GM20000 (cell line): ENCODE data around the gene SMAD4.

Experiments
- DNase-seq: peaks from one replicate; pipeline ENCODE4 v3.0.0; 2012; ENCODE audit warnings: low spot score
- TF ChIP-seq, protein P1 (sequence below): IDR thresholded peaks from 2 replicates; pipeline ENCODE4 v1.5.1; 2012; ENCODE audit warnings: mild to moderate bottlenecking, control low read depth; ENCODE audit errors: extremely low read depth, missing control alignments

SMAD4 gene

DNA sequence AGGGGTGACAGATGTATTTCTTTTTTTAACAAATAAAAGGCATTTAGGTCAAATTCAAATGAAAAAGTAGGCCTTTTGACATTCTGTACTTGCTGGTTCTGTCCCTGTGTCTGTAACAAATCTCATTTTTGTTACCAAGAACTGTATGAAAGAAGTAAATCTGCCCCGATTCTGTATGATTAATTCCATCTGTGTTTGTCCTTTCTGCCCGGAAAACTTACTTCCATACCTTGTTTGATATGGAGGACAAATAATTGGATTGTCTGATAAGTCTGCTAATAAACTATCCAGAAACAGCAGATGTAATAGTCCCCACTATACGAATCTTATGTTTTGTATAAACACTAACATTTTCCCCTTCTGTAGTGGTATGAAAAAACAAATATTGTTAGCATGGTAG lies 97.7 kb downstream of the SMAD4 start:
- DNase-seq = no peak
- TF ChIP-seq, protein P1, sequence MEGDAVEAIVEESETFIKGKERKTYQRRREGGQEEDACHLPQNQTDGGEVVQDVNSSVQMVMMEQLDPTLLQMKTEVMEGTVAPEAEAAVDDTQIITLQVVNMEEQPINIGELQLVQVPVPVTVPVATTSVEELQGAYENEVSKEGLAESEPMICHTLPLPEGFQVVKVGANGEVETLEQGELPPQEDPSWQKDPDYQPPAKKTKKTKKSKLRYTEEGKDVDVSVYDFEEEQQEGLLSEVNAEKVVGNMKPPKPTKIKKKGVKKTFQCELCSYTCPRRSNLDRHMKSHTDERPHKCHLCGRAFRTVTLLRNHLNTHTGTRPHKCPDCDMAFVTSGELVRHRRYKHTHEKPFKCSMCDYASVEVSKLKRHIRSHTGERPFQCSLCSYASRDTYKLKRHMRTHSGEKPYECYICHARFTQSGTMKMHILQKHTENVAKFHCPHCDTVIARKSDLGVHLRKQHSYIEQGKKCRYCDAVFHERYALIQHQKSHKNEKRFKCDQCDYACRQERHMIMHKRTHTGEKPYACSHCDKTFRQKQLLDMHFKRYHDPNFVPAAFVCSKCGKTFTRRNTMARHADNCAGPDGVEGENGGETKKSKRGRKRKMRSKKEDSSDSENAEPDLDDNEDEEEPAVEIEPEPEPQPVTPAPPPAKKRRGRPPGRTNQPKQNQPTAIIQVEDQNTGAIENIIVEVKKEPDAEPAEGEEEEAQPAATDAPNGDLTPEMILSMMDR = no peak

DNA sequence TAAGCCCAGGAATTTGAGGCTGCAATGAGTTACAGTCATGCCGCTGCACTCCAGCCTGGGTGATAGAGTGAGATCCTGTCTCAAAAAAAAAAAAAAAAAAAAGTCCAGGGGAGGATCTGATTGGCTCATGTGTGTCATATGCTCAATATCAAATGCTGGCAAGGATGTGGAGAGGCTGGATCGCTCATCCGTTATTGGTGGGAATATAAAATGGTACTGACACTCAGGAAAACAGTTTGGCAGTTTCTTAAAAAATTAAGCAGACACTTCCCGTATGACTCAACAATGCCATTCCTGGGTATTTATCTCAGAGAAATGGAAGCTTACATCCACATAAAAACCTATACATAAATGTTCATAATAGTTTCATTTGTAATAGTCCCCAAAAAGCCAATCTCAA lies 98.5 kb downstream of the SMAD4 start:
- TF ChIP-seq, protein P1 = no peak
- DNase-seq = no peak

DNA sequence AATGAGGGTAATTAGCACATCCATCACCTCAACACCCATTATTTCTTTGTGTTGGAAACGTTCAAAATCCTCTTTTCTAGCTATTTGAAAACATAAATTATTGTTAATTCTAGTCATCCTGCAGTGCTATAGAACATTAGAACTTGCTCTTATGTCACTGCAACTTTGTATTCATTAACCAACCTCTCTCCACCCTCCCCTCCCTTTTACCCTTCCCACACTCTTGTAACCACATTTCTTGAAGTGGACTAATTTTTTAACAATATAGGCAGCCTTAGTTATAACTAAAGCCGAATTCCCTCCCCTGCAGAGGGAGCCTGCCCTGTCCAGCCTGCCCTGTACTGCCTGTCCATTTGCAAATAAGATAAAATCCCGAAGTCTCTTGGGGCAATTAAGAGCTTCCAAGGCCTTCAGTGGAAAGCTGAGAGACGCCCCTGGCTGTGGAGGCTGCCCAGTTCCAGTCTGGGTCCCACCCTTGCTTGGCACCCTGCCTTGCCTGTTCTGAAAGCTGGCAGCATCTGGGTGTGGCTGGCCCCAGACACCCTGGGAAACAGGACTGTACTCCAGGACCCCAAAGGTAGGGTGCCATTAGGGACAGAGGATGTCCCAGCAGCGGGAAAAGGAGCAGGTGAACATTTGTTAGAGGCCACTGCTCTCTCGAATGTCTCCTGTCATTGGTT lies 102.4 kb downstream of the SMAD4 start:
- TF ChIP-seq, protein P1 = no peak

DNA sequence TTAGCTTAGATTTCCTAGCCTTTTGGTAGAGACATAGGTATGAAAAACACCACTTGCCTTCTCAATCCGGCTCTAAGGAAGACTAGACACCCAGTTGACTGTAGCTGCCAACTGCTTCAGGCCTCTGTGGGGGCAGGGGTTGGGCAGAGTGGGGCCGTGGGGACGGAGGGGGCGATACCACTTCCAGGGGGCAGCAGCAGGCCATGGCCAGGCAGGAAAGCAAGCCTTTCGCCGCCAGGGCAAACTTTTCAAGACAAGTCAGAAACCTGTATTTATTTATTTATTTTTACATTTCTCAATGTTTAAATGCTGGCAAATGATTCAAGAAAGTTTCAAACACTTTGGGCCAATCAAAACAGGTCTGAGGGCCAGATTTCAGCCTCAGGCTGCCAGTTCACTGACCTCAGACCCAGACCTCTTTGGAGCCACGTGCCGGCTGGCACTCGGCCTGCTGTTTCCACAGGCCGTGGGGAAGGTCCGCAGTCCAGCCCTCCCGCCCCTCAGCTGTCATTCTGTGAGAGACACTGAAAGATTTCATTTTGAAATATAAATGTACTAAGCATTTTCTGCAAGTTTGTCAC lies 103.7 kb downstream of the SMAD4 start:
- TF ChIP-seq, protein P1 = no peak
- DNase-seq = no peak

More for the DNA sequence above, 102.4 kb downstream of the SMAD4 start:
- no peak for DNase-seq
